ENCODE measurements around the gene APLNR. TPM values are rescaled to one million over a fixed set of nuclear protein-coding genes. Genes with fewer than 3 reads are reported as not detected.

Gene APLNR
- total RNA-seq, 1 donor from 2014 or later = 48.8 TPM

DNA sequence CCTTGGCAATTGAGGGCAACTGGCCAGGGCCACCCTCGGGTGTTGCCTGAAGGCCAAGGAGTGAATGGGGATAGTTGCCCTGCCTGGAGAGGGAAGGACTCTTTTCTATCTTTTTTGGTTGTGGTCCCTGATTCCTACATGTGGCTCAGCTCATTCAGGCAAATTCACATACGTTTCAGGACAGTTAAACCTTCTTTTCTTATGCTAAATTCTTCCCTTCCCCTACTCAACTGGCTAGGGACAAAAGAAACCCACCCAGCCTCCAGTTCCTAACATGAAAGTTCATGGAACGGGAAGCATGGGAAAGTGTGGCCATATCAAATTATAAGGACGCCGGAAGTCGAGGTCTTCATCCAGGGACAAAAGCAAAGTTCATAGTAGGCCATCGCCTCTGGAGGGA is 26.3 kb upstream of the APLNR start:
- Mint-ChIP-seq H3K27ac (ENCODE audit: unreplicated experiment) (no peak overlapping the region), H3K4me3 (ENCODE audit: unreplicated experiment) (no peak overlapping the region), H3K36me3 (ENCODE audit: low read depth, unreplicated experiment) (peaks cover 3% of the 10 kb centered on the region), H3K27me3 (ENCODE audit: unreplicated experiment) (peaks cover 2% of the 10 kb centered on the region), H3K4me1 (ENCODE audit: unreplicated experiment) (peaks cover 8% of the 10 kb centered on the region), H3K9me3 (ENCODE audit: unreplicated experiment) (no peaks in the 10 kb centered on the region)
- DNase-seq (ENCODE audit: low spot score) = no peak
- TF ChIP-seq, protein P1, sequence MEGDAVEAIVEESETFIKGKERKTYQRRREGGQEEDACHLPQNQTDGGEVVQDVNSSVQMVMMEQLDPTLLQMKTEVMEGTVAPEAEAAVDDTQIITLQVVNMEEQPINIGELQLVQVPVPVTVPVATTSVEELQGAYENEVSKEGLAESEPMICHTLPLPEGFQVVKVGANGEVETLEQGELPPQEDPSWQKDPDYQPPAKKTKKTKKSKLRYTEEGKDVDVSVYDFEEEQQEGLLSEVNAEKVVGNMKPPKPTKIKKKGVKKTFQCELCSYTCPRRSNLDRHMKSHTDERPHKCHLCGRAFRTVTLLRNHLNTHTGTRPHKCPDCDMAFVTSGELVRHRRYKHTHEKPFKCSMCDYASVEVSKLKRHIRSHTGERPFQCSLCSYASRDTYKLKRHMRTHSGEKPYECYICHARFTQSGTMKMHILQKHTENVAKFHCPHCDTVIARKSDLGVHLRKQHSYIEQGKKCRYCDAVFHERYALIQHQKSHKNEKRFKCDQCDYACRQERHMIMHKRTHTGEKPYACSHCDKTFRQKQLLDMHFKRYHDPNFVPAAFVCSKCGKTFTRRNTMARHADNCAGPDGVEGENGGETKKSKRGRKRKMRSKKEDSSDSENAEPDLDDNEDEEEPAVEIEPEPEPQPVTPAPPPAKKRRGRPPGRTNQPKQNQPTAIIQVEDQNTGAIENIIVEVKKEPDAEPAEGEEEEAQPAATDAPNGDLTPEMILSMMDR (IDR thresholded peaks at IDR 0.05; ENCODE audit: unreplicated experiment) = no peak

- TF ChIP-seq, protein P1 (IDR thresholded peaks at IDR 0.05; ENCODE audit: unreplicated experiment) = no peak
- Mint-ChIP-seq H3K4me1 (ENCODE audit: unreplicated experiment) (peaks cover 8% of the 10 kb centered on the region), H3K27ac (ENCODE audit: unreplicated experiment) (no peak overlapping the region), H3K27me3 (ENCODE audit: unreplicated experiment) (peaks cover 2% of the 10 kb centered on the region), H3K4me3 (ENCODE audit: unreplicated experiment) (no peak overlapping the region), H3K9me3 (ENCODE audit: unreplicated experiment) (no peaks in the 10 kb centered on the region), H3K36me3 (ENCODE audit: low read depth, unreplicated experiment) (peaks cover 3% of the 10 kb centered on the region)
- DNase-seq (ENCODE audit: low spot score) = no peak
Measured at GRCh38 chr11:57262157-57262556, 25.1 kb upstream of the APLNR start.

DNA sequence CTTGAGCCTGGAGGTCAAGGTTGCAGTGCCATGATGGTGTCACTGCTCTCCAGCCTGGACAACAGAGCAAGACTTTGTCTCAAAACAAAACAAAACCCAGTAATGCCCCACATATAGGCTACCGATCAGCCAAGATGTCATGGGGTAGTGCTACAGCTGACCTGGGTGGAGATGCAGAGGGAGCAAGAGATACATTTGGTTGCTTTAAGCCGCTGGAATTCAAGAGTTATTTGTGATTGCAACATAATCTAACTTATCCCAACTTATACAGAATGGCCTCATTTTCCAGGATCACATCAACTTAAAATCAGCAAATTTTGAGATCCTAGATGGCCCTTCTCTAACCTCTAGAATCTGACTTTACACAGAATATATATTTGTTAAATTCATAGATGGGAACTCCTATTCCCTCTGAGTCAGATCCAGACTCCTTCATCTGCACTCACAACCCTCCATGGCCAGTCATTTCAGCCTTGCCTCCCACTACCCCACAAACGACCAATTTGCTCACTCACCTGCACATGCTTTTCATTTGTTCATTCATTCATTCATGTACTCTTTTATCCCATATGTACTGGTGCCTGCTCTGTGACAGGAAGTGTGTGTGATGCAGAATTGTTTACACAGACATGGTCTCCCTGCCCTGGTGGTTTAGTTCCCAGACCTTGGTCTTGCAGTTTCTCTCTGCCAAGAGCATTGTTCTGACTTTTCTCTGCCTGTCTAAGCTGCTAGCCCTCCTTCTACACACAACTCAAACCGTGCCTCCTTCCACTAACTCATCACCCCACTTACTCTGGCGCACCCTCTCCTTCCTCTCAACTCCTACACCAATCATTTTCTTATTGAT is 24.1 kb upstream of the APLNR start:
- peaks cover 8% of the 10 kb centered on the region for H3K4me1 Mint-ChIP-seq (ENCODE audit: unreplicated experiment)
- H3K9me3 Mint-ChIP-seq (ENCODE audit: unreplicated experiment) = no peaks in the 10 kb centered on the region
- DNase-seq (ENCODE audit: low spot score) = no peak
- peak overlapping the region; percentile 49 for H3K27ac Mint-ChIP-seq (ENCODE audit: unreplicated experiment)
- TF ChIP-seq, protein P1 (IDR thresholded peaks at IDR 0.05; ENCODE audit: unreplicated experiment) = no peak
- H3K27me3 Mint-ChIP-seq (ENCODE audit: unreplicated experiment) = peaks cover 2% of the 10 kb centered on the region
- peaks cover 3% of the 10 kb centered on the region for H3K36me3 Mint-ChIP-seq (ENCODE audit: low read depth, unreplicated experiment)
- H3K4me3 Mint-ChIP-seq (ENCODE audit: unreplicated experiment) = no peak overlapping the region

- Mint-ChIP-seq H3K27me3 (ENCODE audit: unreplicated experiment) (peaks cover 3% of the 10 kb centered on the region), H3K9me3 (ENCODE audit: unreplicated experiment) (no peaks in the 10 kb centered on the region), H3K36me3 (ENCODE audit: low read depth, unreplicated experiment) (no peaks in the 10 kb centered on the region), H3K4me3 (ENCODE audit: unreplicated experiment) (no peak overlapping the region), H3K27ac (ENCODE audit: unreplicated experiment) (no peak overlapping the region), H3K4me1 (ENCODE audit: unreplicated experiment) (no peaks in the 10 kb centered on the region)
- TF ChIP-seq, protein P1 (IDR thresholded peaks at IDR 0.05; ENCODE audit: unreplicated experiment) = no peak
- no peak for DNase-seq (ENCODE audit: low spot score)
Measured at GRCh38 chr11:57256119-57256518, 19.1 kb upstream of the APLNR start.

- no peak for DNase-seq (ENCODE audit: low spot score)
- Mint-ChIP-seq H3K4me3 (ENCODE audit: unreplicated experiment) (no peak overlapping the region), H3K27ac (ENCODE audit: unreplicated experiment) (no peak overlapping the region), H3K9me3 (ENCODE audit: unreplicated experiment) (no peaks in the 10 kb centered on the region), H3K4me1 (ENCODE audit: unreplicated experiment) (peaks cover 2% of the 10 kb centered on the region), H3K36me3 (ENCODE audit: low read depth, unreplicated experiment) (no peaks in the 10 kb centered on the region), H3K27me3 (ENCODE audit: unreplicated experiment) (peaks cover 3% of the 10 kb centered on the region)
- TF ChIP-seq, protein P1 (IDR thresholded peaks at IDR 0.05; ENCODE audit: unreplicated experiment) = no peak
Measured at GRCh38 chr11:57255618-57256017, 18.6 kb upstream of the APLNR start.
